ENCODE measurements around the gene C1orf21.

C1orf21 gene

GRCh38 chr1:184542291-184542690, 155.5 kb downstream of the C1orf21 start:
- DNase-seq (ENCODE audit: extremely low read depth, low read depth): no peak
- TF ChIP-seq CTCF (IDR thresholded peaks at IDR 0.05; ENCODE audit: low read depth, low read length): no peak

- no peak for TF ChIP-seq CTCF (IDR thresholded peaks at IDR 0.05; ENCODE audit: low read depth, low read length)
- peak; percentile 35 for DNase-seq (ENCODE audit: extremely low read depth, low read depth)
These were observed 158.8 kb downstream of the C1orf21 start for GRCh38 chr1:184545601-184546000.

- no peak for DNase-seq (ENCODE audit: extremely low read depth, low read depth)
- no peak for TF ChIP-seq CTCF (IDR thresholded peaks at IDR 0.05; ENCODE audit: low read depth, low read length)
These were observed 165.6 kb downstream of the C1orf21 start for GRCh38 chr1:184552446-184552845.

GRCh38 chr1:184553845-184554244, 167.0 kb downstream of the C1orf21 start:
- DNase-seq (ENCODE audit: extremely low read depth, low read depth): no peak
- no peak for TF ChIP-seq CTCF (IDR thresholded peaks at IDR 0.05; ENCODE audit: low read depth, low read length)

- TF ChIP-seq CTCF (IDR thresholded peaks at IDR 0.05; ENCODE audit: low read depth, low read length): no peak
- no peak for DNase-seq (ENCODE audit: extremely low read depth, low read depth)
These were observed 169.1 kb downstream of the C1orf21 start for GRCh38 chr1:184555665-184556641.

- DNase-seq (ENCODE audit: extremely low read depth, low read depth): no peak
- no peak for TF ChIP-seq CTCF (IDR thresholded peaks at IDR 0.05; ENCODE audit: low read depth, low read length)
These were observed 169.8 kb downstream of the C1orf21 start for GRCh38 chr1:184556665-184557064.
